ENCODE data around the gene KRT83.

The KRT83 gene

GRCh38 chr12:52350021-52350620 is 28.9 kb upstream of the KRT83 start:
- Histone ChIP-seq H3F3A (ENCODE audit: insufficient read depth) (no peaks in the 10 kb centered on the region), H3K27ac (ENCODE audit: low read depth, low read length) (no peak overlapping the region), H2AFZ (ENCODE audit: low read depth, low read length, severe bottlenecking) (no peak overlapping the region), H3K9ac (ENCODE audit: low read length) (no peak overlapping the region), H3K9me2 (replicated peaks; ENCODE audit: insufficient read depth, low read length) (no peaks in the 10 kb centered on the region), H4K20me1 (ENCODE audit: low read depth, low read length) (no peaks in the 10 kb centered on the region), H3K9me3 (ENCODE audit: insufficient read depth, low read length) (no peaks in the 10 kb centered on the region), H3K4me2 (ENCODE audit: low read depth, low read length, poor library complexity, severe bottlenecking) (no peak overlapping the region), H3K27me3 (ENCODE audit: low read length) (no peaks in the 10 kb centered on the region), H3K79me2 (ENCODE audit: insufficient read depth, low read length) (no peaks in the 10 kb centered on the region), H3K36me3 (ENCODE audit: low read length) (no peaks in the 10 kb centered on the region), H3K4me3 (ENCODE audit: insufficient read depth, low read length, poor library complexity, severe bottlenecking) (no peak overlapping the region)
- TF ChIP-seq EZH2phosphoT487 (conservative IDR thresholded peaks at IDR 0.05; ENCODE audit: low read length) (no peak), CTCF (IDR thresholded peaks at IDR 0.05; ENCODE audit: insufficient read depth, low read length, poor library complexity, severe bottlenecking) (no peak)

- H3F3A ChIP-seq (ENCODE audit: insufficient read depth) = no peaks in the 10 kb centered on the region
- no peaks in the 10 kb centered on the region for H4K20me1 ChIP-seq (ENCODE audit: low read depth, low read length)
These were observed 28.0 kb upstream of the KRT83 start for GRCh38 chr12:52349196-52349595.

GRCh38 chr12:52347551-52348510 is 26.6 kb upstream of the KRT83 start:
- H3K9me2 ChIP-seq (replicated peaks; ENCODE audit: insufficient read depth, low read length) = no peaks in the 10 kb centered on the region
- H4K20me1 ChIP-seq (ENCODE audit: low read depth, low read length) = no peaks in the 10 kb centered on the region
- no peaks in the 10 kb centered on the region for H3K79me2 ChIP-seq (ENCODE audit: insufficient read depth, low read length)
- no peak overlapping the region for H3K9ac ChIP-seq (ENCODE audit: low read length)
- H3K9me3 ChIP-seq (ENCODE audit: insufficient read depth, low read length) = no peaks in the 10 kb centered on the region
- H3K4me2 ChIP-seq (ENCODE audit: low read depth, low read length, poor library complexity, severe bottlenecking) = no peak overlapping the region
- no peak overlapping the region for H3K27ac ChIP-seq (ENCODE audit: low read depth, low read length)
- no peak overlapping the region for H3K4me3 ChIP-seq (ENCODE audit: insufficient read depth, low read length, poor library complexity, severe bottlenecking)
- no peak for TF ChIP-seq EZH2phosphoT487 (conservative IDR thresholded peaks at IDR 0.05; ENCODE audit: low read length)
- H2AFZ ChIP-seq (ENCODE audit: low read depth, low read length, severe bottlenecking) = no peak overlapping the region
- H3F3A ChIP-seq (ENCODE audit: insufficient read depth) = no peaks in the 10 kb centered on the region
- H3K27me3 ChIP-seq (ENCODE audit: low read length) = no peaks in the 10 kb centered on the region
- H3K36me3 ChIP-seq (ENCODE audit: low read length) = no peaks in the 10 kb centered on the region

More at GRCh38 chr12:52349196-52349595, 28.0 kb upstream of the KRT83 start:
- Histone ChIP-seq H3K4me3 (ENCODE audit: insufficient read depth, low read length, poor library complexity, severe bottlenecking) (no peak overlapping the region), H3K27ac (ENCODE audit: low read depth, low read length) (no peak overlapping the region), H3K79me2 (ENCODE audit: insufficient read depth, low read length) (no peaks in the 10 kb centered on the region), H3K36me3 (ENCODE audit: low read length) (no peaks in the 10 kb centered on the region), H3K9me2 (replicated peaks; ENCODE audit: insufficient read depth, low read length) (no peaks in the 10 kb centered on the region), H3K4me2 (ENCODE audit: low read depth, low read length, poor library complexity, severe bottlenecking) (no peak overlapping the region), H2AFZ (ENCODE audit: low read depth, low read length, severe bottlenecking) (no peak overlapping the region), H3K27me3 (ENCODE audit: low read length) (no peaks in the 10 kb centered on the region), H3K9ac (ENCODE audit: low read length) (no peak overlapping the region), H3K9me3 (ENCODE audit: insufficient read depth, low read length) (no peaks in the 10 kb centered on the region)
- TF ChIP-seq EZH2phosphoT487 (conservative IDR thresholded peaks at IDR 0.05; ENCODE audit: low read length) (no peak), CTCF (IDR thresholded peaks at IDR 0.05; ENCODE audit: insufficient read depth, low read length, poor library complexity, severe bottlenecking) (no peak)

- Histone ChIP-seq H3K9me3 (ENCODE audit: insufficient read depth, low read length) (no peaks in the 10 kb centered on the region), H3K9me2 (replicated peaks; ENCODE audit: insufficient read depth, low read length) (no peaks in the 10 kb centered on the region), H3K36me3 (ENCODE audit: low read length) (no peaks in the 10 kb centered on the region), H3K27ac (ENCODE audit: low read depth, low read length) (no peak overlapping the region), H3K4me2 (ENCODE audit: low read depth, low read length, poor library complexity, severe bottlenecking) (no peak overlapping the region), H3K9ac (ENCODE audit: low read length) (no peak overlapping the region), H2AFZ (ENCODE audit: low read depth, low read length, severe bottlenecking) (no peak overlapping the region), H3K4me3 (ENCODE audit: insufficient read depth, low read length, poor library complexity, severe bottlenecking) (no peak overlapping the region), H3K79me2 (ENCODE audit: insufficient read depth, low read length) (no peaks in the 10 kb centered on the region), H3K27me3 (ENCODE audit: low read length) (no peaks in the 10 kb centered on the region), H4K20me1 (ENCODE audit: low read depth, low read length) (no peaks in the 10 kb centered on the region), H3F3A (ENCODE audit: insufficient read depth) (no peaks in the 10 kb centered on the region)
- TF ChIP-seq EZH2phosphoT487 (conservative IDR thresholded peaks at IDR 0.05; ENCODE audit: low read length) (no peak), CTCF (IDR thresholded peaks at IDR 0.05; ENCODE audit: insufficient read depth, low read length, poor library complexity, severe bottlenecking) (no peak)
These were observed 25.8 kb upstream of the KRT83 start for GRCh38 chr12:52347016-52347415.
